Heart left ventricle (tissue), 16 donors: ENCODE results near the gene SLC12A4. TPM values are rescaled to one million over a fixed set of nuclear protein-coding genes. Genes with fewer than 3 reads are reported as not detected.
A peak's percentile ranks its signal among the peaks of the same experiment; 100 is the strongest.

ENCODE experiments used
- ATAC-seq, 4 donors: fragments of 200-7000 bp; cut with Tn5 transposase; one replicate each; pipeline ENCODE4 v1.9.1; 2020 to 2022; ENCODE audit warnings: moderate library complexity in 4 of 4, mild to moderate bottlenecking in 3 of 4, moderate number of reproducible peaks in 1 of 4
- DNase-seq, 5 donors: peaks; one replicate each; pipeline ENCODE4 v3.0.0-alpha.2; 2020
- H3K27ac ChIP-seq, 12 donors: fragments of 200-600 bp; sonication (generic) in 4 of 12; one replicate each; pipeline versions ENCODE4 v1.5.0 to v1.8.0; 2016 to 2022; ENCODE audit warnings: mild to moderate bottlenecking in 2 of 12
- H3K27me3 ChIP-seq, 9 donors: fragments of 200-600 bp; sonication (generic) in 2 of 9; one replicate each; pipeline versions ENCODE4 v1.5.1 to v1.8.0; 2016 to 2022; ENCODE audit warnings: mild to moderate bottlenecking in 3 of 9
- H3K36me3 ChIP-seq, 9 donors: fragments of 200-600 bp; sonication (generic) in 2 of 9; one replicate each; pipeline versions ENCODE4 v1.5.0 to v1.8.0; 2018 to 2022; ENCODE audit warnings: mild to moderate bottlenecking in 2 of 9
- H3K4me1 ChIP-seq, 12 donors: fragments of 200-600 bp; sonication (generic) in 4 of 12; one replicate each; pipeline versions ENCODE4 v1.5.0 to v1.8.0; 2016 to 2022; ENCODE audit warnings: mild to moderate bottlenecking in 3 of 12
- H3K4me3 ChIP-seq, 12 donors: fragments of 200-600 bp; sonication (generic) in 4 of 12; one replicate each; pipeline versions ENCODE4 v1.5.0 to v1.8.0; 2017 to 2022; ENCODE audit warnings: mild to moderate bottlenecking in 9 of 12, moderate library complexity in 4 of 12
- H3K9me3 ChIP-seq, 12 donors: fragments of 200-600 bp; sonication (generic) in 4 of 12; one replicate each; pipeline versions ENCODE4 v1.5.0 to v1.8.0; 2016 to 2022; ENCODE audit warnings: mild to moderate bottlenecking in 1 of 12
- POLR2A ChIP-seq, 2 donors: fragments of 450-650 bp; IDR thresholded peaks; one replicate each; pipeline ENCODE4 v1.6.1; 2017; ENCODE audit warnings: antibody characterized with exemption in 2 of 2, mild to moderate bottlenecking in 2 of 2, moderate library complexity in 2 of 2
- WGBS, 4 donors: extraction: QIAGEN DNeasy Blood & Tissue Kit in 2 of 4; methylation state at CpG; one replicate each; pipeline versions ENCODE4 v1.1.5 to v1.1.7; 2013 to 2018; 5-methylcytosine and 5-hydroxymethylcytosine counted together
- intact Hi-C, 10 donors: fragments of 100-400 bp; cut with DNase I; formaldehyde crosslinking; loops; one replicate each; pipeline versions ENCODE4 v1.11.1 to v1.14.2; 2022
- polyA plus RNA-seq, 2 donors: library from polyadenylated mRNA; stranded (reverse); fragments of 200-250 nt; gene quantifications; one replicate each; pipeline ENCODE4 v1.2.3, GENCODE V29; 2013
- total RNA-seq, 9 donors: library from RNA; depleted of rRNA in 2 of 9; stranded (reverse); fragments of >200 nt in 2 of 9; fragmentation: NEBNext Ultra II Directional in 3 of 9; extraction: Animal tissue kit (Norgen Biotek cat#: 25700) in 3 of 9; gene quantifications; one replicate each; pipeline versions ENCODE4 v1.1.0 to v1.2.4, GENCODE V29; 2016 to 2023
- TF ChIP-seq, protein P1 (sequence below), 12 donors: fragments of 200-600 bp; sonication (generic) in 4 of 12; IDR thresholded peaks; one replicate each; pipeline versions ENCODE4 v1.5.0 to v1.8.0; 2018 to 2022; ENCODE audit warnings: antibody characterized with exemption in 12 of 12, mild to moderate bottlenecking in 5 of 12
- donor health status: ischemic (EF 13 %, LVEDD 7.1; RV severe dilation, severe dysfunction).
- donor health status: healthy with polysubstance abuse.
- donor health status: DM: no; HTN: yes; CAD: no.
- donor health status: DM: no; HTN: no; CAD: no.
- donor health status: ischemic (EF 25% LVEDD 6.9; RV normal size, moderate dysfunction).
- donor health status: ischemic (EF 25% LVEDD 5.7; RV mildly dilated, moderate dysfunction).
- donor health status: healthy.
- donor health status: DM: yes; HTN: yes; CAD: no.
- donor health status: ischemic (EF 35%, LVEDD 5.7; RV mildly dilated, moderate dysfunction).
- donor health status: nonischemic (EF 11% LVEDD 7.7; RV severe dilation, severe dysfunction).
- donor health status: DM: yes; HTN: yes; CAD: no.
- donor health status: PGD.
- donor health status: ischemic (EF 29% LVEDD 5.4; RV normal size, mild dysfunction).
- donor health status: nonischemic (EF 23%, LVEDD 6.1; RV moderate dilation, normal function).

The SLC12A4 gene
- total and polyA plus RNA-seq, 11 donors: 64.6 to 92.2 (median 85.9) TPM

DNA sequence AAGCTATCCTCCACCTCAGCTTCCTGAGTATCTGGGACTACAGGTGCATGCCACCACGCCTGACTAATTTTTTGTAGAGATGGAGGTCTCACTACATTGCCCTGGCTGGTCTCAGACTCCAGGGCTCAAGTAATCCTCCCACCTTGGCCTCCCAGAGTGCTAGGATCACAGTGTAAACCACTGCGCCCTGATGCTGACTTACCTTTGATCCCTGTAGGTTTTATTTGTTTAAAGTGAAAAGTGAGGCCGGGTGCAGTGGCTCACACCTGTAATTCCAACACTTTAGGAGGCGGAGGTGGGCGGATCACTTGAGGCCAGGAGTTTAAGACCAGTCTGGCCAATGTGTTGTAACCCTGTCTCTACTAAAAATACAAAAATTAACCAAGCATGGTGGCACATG is 66.7 kb downstream of the SLC12A4 start:
- Histone ChIP-seq H3K27me3 (no peaks in the 10 kb centered on the region), H3K4me3 (no peak overlapping the region), H3K36me3 (peaks cover 0 to 28% (median 11%) of the 10 kb centered on the region in 9 donors), H3K9me3 (no peaks in the 10 kb centered on the region), H3K4me1 (peaks cover under 1 to 28% (median 15%) of the 10 kb centered on the region in 12 donors), H3K27ac (no peak overlapping the region)
- WGBS, 4 donors: 96 to 100% (median 97%) methylated on average over 5 of the region's 5 CpGs
- DNase-seq (no peak), ATAC-seq (no peak)
- TF ChIP-seq, protein P1, sequence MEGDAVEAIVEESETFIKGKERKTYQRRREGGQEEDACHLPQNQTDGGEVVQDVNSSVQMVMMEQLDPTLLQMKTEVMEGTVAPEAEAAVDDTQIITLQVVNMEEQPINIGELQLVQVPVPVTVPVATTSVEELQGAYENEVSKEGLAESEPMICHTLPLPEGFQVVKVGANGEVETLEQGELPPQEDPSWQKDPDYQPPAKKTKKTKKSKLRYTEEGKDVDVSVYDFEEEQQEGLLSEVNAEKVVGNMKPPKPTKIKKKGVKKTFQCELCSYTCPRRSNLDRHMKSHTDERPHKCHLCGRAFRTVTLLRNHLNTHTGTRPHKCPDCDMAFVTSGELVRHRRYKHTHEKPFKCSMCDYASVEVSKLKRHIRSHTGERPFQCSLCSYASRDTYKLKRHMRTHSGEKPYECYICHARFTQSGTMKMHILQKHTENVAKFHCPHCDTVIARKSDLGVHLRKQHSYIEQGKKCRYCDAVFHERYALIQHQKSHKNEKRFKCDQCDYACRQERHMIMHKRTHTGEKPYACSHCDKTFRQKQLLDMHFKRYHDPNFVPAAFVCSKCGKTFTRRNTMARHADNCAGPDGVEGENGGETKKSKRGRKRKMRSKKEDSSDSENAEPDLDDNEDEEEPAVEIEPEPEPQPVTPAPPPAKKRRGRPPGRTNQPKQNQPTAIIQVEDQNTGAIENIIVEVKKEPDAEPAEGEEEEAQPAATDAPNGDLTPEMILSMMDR (IDR thresholded peaks at IDR 0.05): no peak
- TF ChIP-seq POLR2A (IDR thresholded peaks at IDR 0.05): no peak
- intact Hi-C loops: no loop called here

DNA sequence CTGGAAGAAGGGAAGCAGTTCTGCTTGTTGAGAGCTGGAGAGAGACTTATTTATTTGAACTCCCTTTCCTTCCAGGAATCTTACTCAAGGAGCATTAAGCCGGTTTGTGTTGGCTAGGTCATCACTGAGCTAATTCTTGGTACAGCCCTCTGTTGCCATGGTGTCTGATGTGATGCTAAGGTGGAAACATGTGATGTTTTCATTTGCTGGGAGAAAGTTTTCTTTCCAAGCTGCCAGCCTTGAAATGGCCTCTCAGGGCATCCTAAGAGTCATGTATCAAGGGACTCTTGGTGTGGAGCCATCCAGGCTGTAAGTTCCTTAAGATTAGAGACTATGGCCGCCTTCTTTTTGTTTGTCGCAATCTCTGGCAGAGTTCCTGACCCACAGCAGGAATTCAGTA is 71.2 kb downstream of the SLC12A4 start:
- H3K27ac ChIP-seq: peak overlapping the region in 8 of 12 donors; percentile 9 to 68 (median 46)
- peaks cover 15 to 57% (median 48%) of the 10 kb centered on the region in 12 donors for H3K4me1 ChIP-seq
- H3K27me3 ChIP-seq: no peaks in the 10 kb centered on the region
- H3K36me3 ChIP-seq: peaks cover 0 to 11% (median 3%) of the 10 kb centered on the region in 9 donors
- no peak for TF ChIP-seq POLR2A (IDR thresholded peaks at IDR 0.05)
- TF ChIP-seq, protein P1 (IDR thresholded peaks at IDR 0.05): no peak
- ATAC-seq (peak in 2 of 4 donors; percentile 11 to 29), DNase-seq (no peak)
- WGBS, 4 donors: 71 to 74% (median 74%) methylated on average over 3 of the region's 3 CpGs
- H3K9me3 ChIP-seq: no peaks in the 10 kb centered on the region
- H3K4me3 ChIP-seq: no peak overlapping the region
- intact Hi-C loops: no loop called here

DNA sequence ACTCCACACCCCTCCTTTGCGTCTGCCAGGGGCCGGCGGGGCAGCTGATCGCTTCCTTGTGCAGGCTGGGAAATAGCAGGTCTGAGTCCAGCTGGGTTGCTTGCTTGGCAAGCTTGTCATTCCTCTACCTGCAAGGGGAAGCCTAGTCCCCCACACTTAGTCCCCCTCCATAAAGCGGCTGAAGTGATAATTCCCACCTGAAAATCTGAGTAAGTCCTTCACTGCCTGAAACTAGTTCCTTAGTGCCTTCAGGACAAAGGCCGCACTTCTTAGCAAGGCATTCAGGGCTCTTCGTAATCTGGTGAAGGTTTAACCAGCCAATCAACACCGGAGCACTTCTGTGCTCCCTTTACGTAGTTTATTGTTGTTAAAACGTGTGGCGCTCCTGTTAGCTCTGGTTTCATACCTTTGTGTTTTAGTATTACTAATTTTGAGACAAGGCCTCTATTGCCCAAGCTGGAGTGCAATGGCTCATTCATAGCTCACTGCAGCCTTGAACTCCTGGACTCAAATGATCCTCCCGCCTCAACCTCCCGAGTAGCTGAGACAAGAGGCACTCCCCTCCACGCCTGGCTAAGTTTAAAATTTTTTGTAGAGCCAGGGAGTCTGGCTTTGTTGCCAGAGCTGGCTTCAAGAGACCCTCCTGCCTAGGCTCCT is 74.6 kb downstream of the SLC12A4 start:
- no peaks in the 10 kb centered on the region for H3K36me3 ChIP-seq
- H3K27me3 ChIP-seq: no peaks in the 10 kb centered on the region
- peaks cover 15 to 59% (median 49%) of the 10 kb centered on the region in 12 donors for H3K4me1 ChIP-seq
- 20 to 36% (median 21%) methylated on average over 10 to 14 of the region's 14 CpGs for WGBS, 4 donors
- intact Hi-C loops: no loop called here
- peak in 3 of 5 donors; percentile 49 to 69 (median 65) for DNase-seq
- peak overlapping the region; percentile 68 to 99 (median 86) for H3K4me3 ChIP-seq
- H3K9me3 ChIP-seq: no peaks in the 10 kb centered on the region
- H3K27ac ChIP-seq: peak overlapping the region; percentile 91 to 98 (median 93)
- TF ChIP-seq POLR2A (IDR thresholded peaks at IDR 0.05): no peak
- TF ChIP-seq, protein P1 (IDR thresholded peaks at IDR 0.05): no peak
- ATAC-seq: no peak

Other genes with a start within 250 kb of the SLC12A4 start
- gene GFOD2, start 249.3 kb downstream of the SLC12A4 start, total RNA-seq: 10 to 100 TPM in 3 of 9 donors, 1 to 10 TPM in 6; 6.5 to 11.7 (median 9.8) TPM
- 10 to 100 TPM in 1 of 2 donors, 1 to 10 TPM in 1; 8.2 to 15.4 TPM for gene GFOD2, start 249.3 kb downstream of the SLC12A4 start, polyA plus RNA-seq
- gene RANBP10, start 162.1 kb downstream of the SLC12A4 start, total RNA-seq: 10 to 100 TPM in 6 of 9 donors, 1 to 10 TPM in 3; 7.1 to 19.7 (median 12.3) TPM
- 10 to 100 TPM in 1 of 2 donors, 1 to 10 TPM in 1; 5.6 to 11.2 TPM for gene RANBP10, start 162.1 kb downstream of the SLC12A4 start, polyA plus RNA-seq
- gene TSNAXIP1, start 161.7 kb downstream of the SLC12A4 start, total RNA-seq: under 1 TPM in 8 of 9 donors, not detected in 1; 0.16 to 0.93 (median 0.46) TPM
- under 1 TPM; 0.67 to 0.76 TPM for gene TSNAXIP1, start 161.7 kb downstream of the SLC12A4 start, polyA plus RNA-seq
- 10 to 100 TPM; 24.9 to 87.5 (median 31.4) TPM for gene THAP11, start 126.3 kb downstream of the SLC12A4 start, total RNA-seq
- gene THAP11, start 126.3 kb downstream of the SLC12A4 start, polyA plus RNA-seq: 10 to 100 TPM; 10.6 to 26.3 TPM
- gene NUTF2, start 121.7 kb downstream of the SLC12A4 start, total RNA-seq: 100 to 1,000 TPM in 2 of 9 donors, 10 to 100 TPM in 7; 66.5 to 145 (median 90.9) TPM
- 100 to 1,000 TPM; 179 to 191 TPM for gene NUTF2, start 121.7 kb downstream of the SLC12A4 start, polyA plus RNA-seq
- gene CENPT, start 120.9 kb downstream of the SLC12A4 start, total RNA-seq: 10 to 100 TPM; 14.4 to 31.2 (median 20.1) TPM
- gene CENPT, start 120.9 kb downstream of the SLC12A4 start, polyA plus RNA-seq: 10 to 100 TPM; 25.7 to 28.0 TPM
- gene EDC4, start 95.6 kb downstream of the SLC12A4 start, total RNA-seq: 10 to 100 TPM; 26.2 to 42.5 (median 32.5) TPM
- gene EDC4, start 95.6 kb downstream of the SLC12A4 start, polyA plus RNA-seq: 10 to 100 TPM; 27.8 to 31.1 TPM
- 1 to 10 TPM in 4 of 9 donors, under 1 TPM in 2, not detected in 3; 0.78 to 5.8 (median 1.7) TPM for gene NRN1L, start 83.8 kb downstream of the SLC12A4 start, total RNA-seq
- 1 to 10 TPM; 1.7 to 1.8 TPM for gene NRN1L, start 83.8 kb downstream of the SLC12A4 start, polyA plus RNA-seq
- gene PSKH1, start 75.4 kb downstream of the SLC12A4 start, total RNA-seq: 10 to 100 TPM; 17.1 to 31.3 (median 21.6) TPM
- 10 to 100 TPM; 16.3 to 36.9 TPM for gene PSKH1, start 75.4 kb downstream of the SLC12A4 start, polyA plus RNA-seq
- gene CTRL, start 36.8 kb downstream of the SLC12A4 start, total RNA-seq: 1 to 10 TPM in 3 of 9 donors, under 1 TPM in 5, not detected in 1; 0.23 to 2.1 (median 0.74) TPM
- gene CTRL, start 36.8 kb downstream of the SLC12A4 start, polyA plus RNA-seq: under 1 TPM; 0.61 to 0.90 TPM
- gene PSMB10, start 31.8 kb downstream of the SLC12A4 start, total RNA-seq: 100 to 1,000 TPM in 1 of 9 donors, 10 to 100 TPM in 8; 39.4 to 182 (median 60.5) TPM
- 100 to 1,000 TPM in 1 of 2 donors, 10 to 100 TPM in 1; 56.9 to 118 TPM for gene PSMB10, start 31.8 kb downstream of the SLC12A4 start, polyA plus RNA-seq
- 10 to 100 TPM in 7 of 9 donors, 1 to 10 TPM in 2; 9.7 to 24.1 (median 18.2) TPM for gene LCAT, start 24.5 kb downstream of the SLC12A4 start, total RNA-seq
- 10 to 100 TPM; 10.9 to 31.7 TPM for gene LCAT, start 24.5 kb downstream of the SLC12A4 start, polyA plus RNA-seq
- gene DPEP3, start 11.9 kb upstream of the SLC12A4 start, total RNA-seq: under 1 TPM in 2 of 9 donors, not detected in 7; 0.13 to 0.16 TPM
- not detected for gene DPEP3, start 11.9 kb upstream of the SLC12A4 start, polyA plus RNA-seq
- 1 to 10 TPM in 5 of 9 donors, under 1 TPM in 4; 0.42 to 9.8 (median 1.2) TPM for gene DPEP2, start 30.8 kb upstream of the SLC12A4 start, total RNA-seq
- 1 to 10 TPM; 1.1 to 1.2 TPM for gene DPEP2, start 30.8 kb upstream of the SLC12A4 start, polyA plus RNA-seq
- gene DPEP2NB, start 47.3 kb upstream of the SLC12A4 start, total RNA-seq: not detected
- gene DPEP2NB, start 47.3 kb upstream of the SLC12A4 start, polyA plus RNA-seq: not detected
- gene DDX28, start 54.6 kb upstream of the SLC12A4 start, total RNA-seq: 10 to 100 TPM in 2 of 9 donors, 1 to 10 TPM in 7; 4.4 to 11.9 (median 8.8) TPM
- 10 to 100 TPM in 1 of 2 donors, 1 to 10 TPM in 1; 8.3 to 10.7 TPM for gene DDX28, start 54.6 kb upstream of the SLC12A4 start, polyA plus RNA-seq
- gene DUS2, start 54.6 kb upstream of the SLC12A4 start, total RNA-seq: 10 to 100 TPM in 1 of 9 donors, 1 to 10 TPM in 8; 3.8 to 11.5 (median 7.2) TPM
- 10 to 100 TPM in 1 of 2 donors, 1 to 10 TPM in 1; 4.5 to 10.4 TPM for gene DUS2, start 54.6 kb upstream of the SLC12A4 start, polyA plus RNA-seq
- gene NFATC3, start 116.7 kb upstream of the SLC12A4 start, total RNA-seq: 10 to 100 TPM; 20.6 to 35.1 (median 28.8) TPM
- gene NFATC3, start 116.7 kb upstream of the SLC12A4 start, polyA plus RNA-seq: 10 to 100 TPM in 1 of 2 donors, 1 to 10 TPM in 1; 5.9 to 12.1 TPM